Kidney (tissue), 14 donors: Measurements from ENCODE around the gene AARS2. TPM values are rescaled to one million over a fixed set of nuclear protein-coding genes. Genes with fewer than 3 reads are reported as not detected.
"Not testable (repeated sequence)": the region's sequence is repeated elsewhere in the genome, so short reads cannot be mapped to it uniquely, and the experiment has no call there.

ENCODE experiments used
- DNase-seq, 5 donors: peaks; one replicate each; pipeline ENCODE4 v3.0.0-alpha.2; 2013 to 2020
- FAIRE-seq: peaks from 2 replicates; lab custom pipeline; 2012; peaks lifted over from hg19 to GRCh38; lab: Jason Lieb, UNC
- H3K27ac ChIP-seq, 2 donors: one replicate each; pipeline ENCODE4 v1.7.0; 2013; ENCODE audit warnings: low read depth in 2 of 2, low read length in 2 of 2, inconsistent platforms in 1 of 2
- H3K27me3 ChIP-seq: one replicate; pipeline ENCODE4 v1.7.1; 2013; ENCODE audit warnings: low read length, inconsistent platforms; ENCODE audit not compliant: control insufficient read depth, insufficient read depth
- H3K36me3 ChIP-seq, 3 donors: one replicate each; pipeline versions ENCODE4 v1.7.0 to v1.7.1; 2013; ENCODE audit warnings: low read length in 3 of 3, control low read depth in 1 of 3, inconsistent platforms in 1 of 3; ENCODE audit not compliant: insufficient read depth in 3 of 3, control insufficient read depth in 2 of 3
- H3K4me1 ChIP-seq, 3 donors: one replicate each; pipeline versions ENCODE4 v1.7.0 to v1.7.1; 2013; ENCODE audit warnings: low read length in 3 of 3, inconsistent platforms in 1 of 3, low read depth in 1 of 3; ENCODE audit not compliant: control insufficient read depth in 2 of 3, insufficient read depth in 2 of 3
- H3K4me3 ChIP-seq, 3 donors: one replicate each; pipeline versions ENCODE4 v1.7.0 to v1.8.1; 2013; ENCODE audit warnings: low read length in 3 of 3, control low read depth in 1 of 3, inconsistent platforms in 1 of 3
- H3K9ac ChIP-seq, 3 donors: one replicate each; pipeline versions ENCODE4 v1.7.0 to v1.7.1; 2013; ENCODE audit warnings: low read length in 3 of 3, control low read depth in 1 of 3, inconsistent platforms in 1 of 3
- H3K9me3 ChIP-seq, 3 donors: one replicate each; pipeline versions ENCODE4 v1.7.0 to v1.7.1; 2013; ENCODE audit warnings: low read length in 3 of 3, control low read depth in 1 of 3, inconsistent platforms in 1 of 3; ENCODE audit not compliant: control insufficient read depth in 2 of 3, insufficient read depth in 1 of 3
- intact Hi-C: fragments of 100-400 bp; cut with DNase I; formaldehyde crosslinking; loops from one replicate; pipeline ENCODE4 v1.11.1; 2022
- polyA plus RNA-seq: library from polyadenylated mRNA; stranded (reverse); fragments of 350-450 nt; fragmentation: Illumina TruSeq; extraction: RNeasy Lipid Tissue Mini Kit (QIAGEN cat#74804); gene quantifications from one replicate; pipeline ENCODE4 v1.2.3, GENCODE V29; 2014; ENCODE audit warnings: low read depth, low replicate concordance; ENCODE audit not compliant: insufficient read depth
- total RNA-seq: library from RNA; stranded (reverse); fragmentation: NEBNext Ultra II Directional; extraction: Animal tissue kit (Norgen Biotek cat#: 25700); gene quantifications from one replicate; pipeline ENCODE4 v1.2.1, GENCODE V29; 2021
- TF ChIP-seq, protein P1 (sequence below): IDR thresholded peaks from 3 replicates; pipeline ENCODE4 v1.5.1; 2012; ENCODE audit warnings: mild to moderate bottlenecking, moderate library complexity, borderline replicate concordance; ENCODE audit not compliant: insufficient read depth; ENCODE audit errors: extremely low read depth
- donor health status: control.
- donor health status: control.
- donor health status: control.
- donor health status: control.
- donor health status: control.
- donor health status: DM: yes; HTN: yes; CAD: no.
- donor health status: Normal renal cell carcinoma (clear cell type).

AARS2 gene
- total and polyA plus RNA-seq, 2 donors from 2014 or later: 5.4 to 12.6 TPM

DNA sequence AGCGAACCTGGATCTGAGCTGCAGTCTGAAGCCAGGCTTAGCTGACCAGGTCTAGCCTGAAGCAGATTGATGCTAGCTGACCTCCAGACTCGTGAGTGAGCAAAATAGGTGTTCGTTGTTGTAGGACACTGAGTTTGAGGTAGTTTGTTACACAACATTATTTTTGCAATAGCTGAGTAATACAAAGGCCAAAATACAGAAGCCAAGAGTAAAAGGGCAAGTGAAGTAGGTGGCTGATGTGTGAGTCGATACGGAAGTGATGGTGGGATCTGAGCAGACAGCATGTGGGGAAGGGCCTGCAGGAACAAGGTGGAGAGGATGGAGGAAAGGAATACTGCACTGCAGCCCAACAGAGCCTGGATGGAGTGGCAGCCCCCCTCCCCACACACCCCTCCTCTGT lies 20.8 kb upstream of the AARS2 start:
- TF ChIP-seq, protein P1, sequence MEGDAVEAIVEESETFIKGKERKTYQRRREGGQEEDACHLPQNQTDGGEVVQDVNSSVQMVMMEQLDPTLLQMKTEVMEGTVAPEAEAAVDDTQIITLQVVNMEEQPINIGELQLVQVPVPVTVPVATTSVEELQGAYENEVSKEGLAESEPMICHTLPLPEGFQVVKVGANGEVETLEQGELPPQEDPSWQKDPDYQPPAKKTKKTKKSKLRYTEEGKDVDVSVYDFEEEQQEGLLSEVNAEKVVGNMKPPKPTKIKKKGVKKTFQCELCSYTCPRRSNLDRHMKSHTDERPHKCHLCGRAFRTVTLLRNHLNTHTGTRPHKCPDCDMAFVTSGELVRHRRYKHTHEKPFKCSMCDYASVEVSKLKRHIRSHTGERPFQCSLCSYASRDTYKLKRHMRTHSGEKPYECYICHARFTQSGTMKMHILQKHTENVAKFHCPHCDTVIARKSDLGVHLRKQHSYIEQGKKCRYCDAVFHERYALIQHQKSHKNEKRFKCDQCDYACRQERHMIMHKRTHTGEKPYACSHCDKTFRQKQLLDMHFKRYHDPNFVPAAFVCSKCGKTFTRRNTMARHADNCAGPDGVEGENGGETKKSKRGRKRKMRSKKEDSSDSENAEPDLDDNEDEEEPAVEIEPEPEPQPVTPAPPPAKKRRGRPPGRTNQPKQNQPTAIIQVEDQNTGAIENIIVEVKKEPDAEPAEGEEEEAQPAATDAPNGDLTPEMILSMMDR: no peak
- no peaks in the 10 kb centered on the region for H3K9me3 ChIP-seq

DNA sequence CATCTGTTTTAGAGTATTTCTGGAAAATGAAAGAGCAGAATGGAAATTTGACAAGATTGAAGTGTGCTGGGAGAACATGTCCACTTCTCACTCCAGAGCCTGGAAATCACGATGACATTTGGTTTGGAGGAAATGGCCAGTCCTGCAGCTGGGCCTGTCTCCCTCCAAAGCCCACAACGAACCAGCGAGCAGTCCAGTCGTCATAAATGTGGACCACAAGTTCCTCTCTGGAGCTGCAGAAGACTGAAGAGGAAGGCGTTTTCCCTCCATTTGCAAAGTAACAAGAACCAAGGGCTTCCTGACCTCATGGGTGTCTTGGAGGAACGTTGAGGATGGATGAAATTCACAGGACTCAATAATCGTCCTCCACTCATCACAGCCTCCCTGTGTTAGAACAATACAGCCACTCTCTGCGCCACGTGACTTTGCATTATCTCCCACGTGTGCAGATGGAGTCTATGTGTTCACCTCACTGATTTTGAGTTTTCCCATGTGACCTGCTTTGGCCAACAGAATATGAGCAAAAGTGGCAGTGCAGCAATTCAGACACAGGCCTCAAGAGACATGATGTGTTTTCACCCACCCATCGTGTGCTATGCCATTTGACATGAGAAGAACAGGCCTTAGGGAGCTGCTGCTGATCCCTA lies 20.2 kb upstream of the AARS2 start:
- FAIRE-seq: no peak
- peaks cover 6% of the 10 kb centered on the region for H3K27me3 ChIP-seq
- H3K36me3 ChIP-seq: no peaks in the 10 kb centered on the region
- H3K27ac ChIP-seq: no peak overlapping the region
- TF ChIP-seq, protein P1: no peak
- no peak overlapping the region for H3K4me3 ChIP-seq
- H3K9me3 ChIP-seq: no peaks in the 10 kb centered on the region
- H3K9ac ChIP-seq: no peak overlapping the region
- no peak for DNase-seq
- no peaks in the 10 kb centered on the region for H3K4me1 ChIP-seq
- intact Hi-C loops: no loop called here

More for the DNA sequence above, 20.8 kb upstream of the AARS2 start:
- no peak for DNase-seq
- H3K36me3 ChIP-seq: no peaks in the 10 kb centered on the region
- H3K4me1 ChIP-seq: no peaks in the 10 kb centered on the region
- no peak overlapping the region for H3K9ac ChIP-seq
- intact Hi-C loops: no loop called here
- no peak overlapping the region for H3K4me3 ChIP-seq
- FAIRE-seq: no peak
- H3K27me3 ChIP-seq: peaks cover 6% of the 10 kb centered on the region
- H3K27ac ChIP-seq: no peak overlapping the region

- DNase-seq: no peak
- no peak overlapping the region for H3K9ac ChIP-seq
- H3K9me3 ChIP-seq: no peaks in the 10 kb centered on the region
- H3K4me3 ChIP-seq: no peak overlapping the region
- intact Hi-C loops: no loop called here
- peaks cover 6% of the 10 kb centered on the region for H3K27me3 ChIP-seq
- no peaks in the 10 kb centered on the region for H3K4me1 ChIP-seq
- no peak overlapping the region for H3K27ac ChIP-seq
- no peak for FAIRE-seq
- TF ChIP-seq, protein P1: no peak
- no peaks in the 10 kb centered on the region for H3K36me3 ChIP-seq
These were observed 19.4 kb upstream of the AARS2 start for GRCh38 chr6:44332585-44332984.

DNA sequence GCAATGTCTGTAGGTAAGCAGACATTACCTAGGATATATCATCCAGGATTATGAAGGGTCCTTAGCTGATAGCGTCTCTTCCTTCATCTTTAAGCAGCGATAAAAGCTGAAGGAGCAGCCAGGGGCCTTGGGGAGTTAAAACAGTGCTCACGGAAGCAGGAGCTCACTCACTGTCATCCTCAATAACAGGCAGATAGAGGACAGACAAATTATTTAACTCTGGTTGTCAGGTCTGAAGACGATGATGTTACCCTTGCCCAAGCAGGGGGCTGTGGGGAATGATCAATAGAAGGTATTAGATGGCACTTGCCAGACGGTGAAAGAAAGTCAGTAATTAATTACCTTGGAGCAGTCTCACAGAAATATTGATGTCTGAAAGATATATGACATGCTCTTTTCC lies 16.7 kb upstream of the AARS2 start:
- Histone ChIP-seq H3K36me3 (no peaks in the 10 kb centered on the region), H3K9me3 (no peaks in the 10 kb centered on the region), H3K27me3 (peaks cover 6% of the 10 kb centered on the region), H3K27ac (no peak overlapping the region), H3K4me3 (no peak overlapping the region), H3K9ac (no peak overlapping the region), H3K4me1 (no peaks in the 10 kb centered on the region)
- DNase-seq: no peak
- TF ChIP-seq, protein P1: no peak
- no peak for FAIRE-seq
- intact Hi-C loops: no loop called here

GRCh38 chr6:44328203-44328602 lies 15.1 kb upstream of the AARS2 start:
- H3K4me3 ChIP-seq, intact Hi-C loops, H3K9me3 ChIP-seq, H3K27ac ChIP-seq, H3K27me3 ChIP-seq, H3K4me1 ChIP-seq, FAIRE-seq, H3K9ac ChIP-seq, DNase-seq, H3K36me3 ChIP-seq: not testable (repeated sequence)
